Mucosa of descending colon (tissue), 3 donors: ENCODE data around the gene DDR2. TPM values are rescaled to one million over a fixed set of nuclear protein-coding genes. Genes with fewer than 3 reads are reported as not detected.

Experiments
- ATAC-seq: fragments of 200-7000 bp; cut with Tn5 transposase; one replicate; pipeline ENCODE4 v1.9.1; 2020; ENCODE audit warnings: mild to moderate bottlenecking, moderate library complexity
- DNase-seq, 3 donors: peaks; one replicate each; pipeline ENCODE4 v3.0.0-alpha.2; 2020
- H3K36me3 ChIP-seq: fragments of 200-600 bp; one replicate; pipeline ENCODE4 v1.8.0; 2021; ENCODE audit warnings: low read depth, mild to moderate bottlenecking
- H3K4me1 ChIP-seq: fragments of 200-600 bp; one replicate; pipeline ENCODE4 v1.8.0; 2021; ENCODE audit warnings: low read depth, mild to moderate bottlenecking
- H3K4me3 ChIP-seq: fragments of 200-600 bp; one replicate; pipeline ENCODE4 v1.8.0; 2021; ENCODE audit warnings: mild to moderate bottlenecking
- H3K9me3 ChIP-seq: fragments of 200-600 bp; one replicate; pipeline ENCODE4 v1.8.0; 2021; ENCODE audit warnings: mild to moderate bottlenecking
- CTCF ChIP-seq: fragments of 200-600 bp; IDR thresholded peaks from one replicate; pipeline ENCODE4 v1.8.0; 2022; ENCODE audit warnings: antibody characterized with exemption, mild to moderate bottlenecking
- intact Hi-C, 2 donors: fragments of 100-400 bp; cut with DNase I in 1 of 2; cut with micrococcal nuclease in 1 of 2; formaldehyde crosslinking; loops; one replicate each; pipeline versions ENCODE4 v1.11.0 to v1.11.1; 2022; cut with DNase I, micrococcal nuclease
- total RNA-seq, 3 donors: library from RNA; stranded (reverse); fragmentation: NEBNext Ultra II Directional in 2 of 3; extraction: Animal tissue kit (Norgen Biotek cat#: 25700) in 2 of 3; gene quantifications; one replicate each; pipeline versions ENCODE4 v1.2.1 to v1.2.4, GENCODE V29; 2021 to 2023
- donor health status: DM: no; HTN: no; CAD: no; lungs with moderate emphysema.
- donor health status: DM: no; HTN: no; CAD: no.
- donor health status: DM: no; HTN: yes; CAD: no.

DDR2 gene
- total RNA-seq, 3 donors from 2014 or later = 13.3 to 203 (median 28.0) TPM

GRCh38 chr1:162656266-162656665 is 24.0 kb downstream of the DDR2 start:
- TF ChIP-seq CTCF = no peak
- H3K4me1 ChIP-seq = no peaks in the 10 kb centered on the region
- ATAC-seq = no peak
- intact Hi-C loops = no loop called here
- H3K4me3 ChIP-seq = no peak overlapping the region
- no peak for DNase-seq
- H3K9me3 ChIP-seq = no peaks in the 10 kb centered on the region
- H3K36me3 ChIP-seq = no peaks in the 10 kb centered on the region

- no peak for TF ChIP-seq CTCF
- peak; percentile 25 for ATAC-seq
- H3K4me1 ChIP-seq = no peaks in the 10 kb centered on the region
Observed at GRCh38 chr1:162660574-162660973, 28.3 kb downstream of the DDR2 start.

GRCh38 chr1:162661336-162661735 is 29.1 kb downstream of the DDR2 start:
- no peak for TF ChIP-seq CTCF
- Histone ChIP-seq H3K9me3 (no peaks in the 10 kb centered on the region), H3K4me1 (no peaks in the 10 kb centered on the region), H3K36me3 (no peaks in the 10 kb centered on the region), H3K4me3 (no peak overlapping the region)
- DNase-seq = no peak
- ATAC-seq = no peak
- intact Hi-C loops = no loop called here

More at GRCh38 chr1:162660574-162660973, 28.3 kb downstream of the DDR2 start:
- Histone ChIP-seq H3K9me3 (no peaks in the 10 kb centered on the region), H3K36me3 (no peaks in the 10 kb centered on the region), H3K4me3 (no peak overlapping the region)
- no peak for DNase-seq
- intact Hi-C loops = no loop called here

GRCh38 chr1:162662013-162662412 is 29.7 kb downstream of the DDR2 start:
- Histone ChIP-seq H3K4me3 (no peak overlapping the region), H3K9me3 (no peaks in the 10 kb centered on the region), H3K36me3 (no peaks in the 10 kb centered on the region), H3K4me1 (no peaks in the 10 kb centered on the region)
- TF ChIP-seq CTCF = no peak
- intact Hi-C loops = no loop called here
- ATAC-seq (no peak), DNase-seq (no peak)

- DNase-seq (no peak), ATAC-seq (no peak)
- H3K4me1 ChIP-seq = no peaks in the 10 kb centered on the region
- TF ChIP-seq CTCF = no peak
- H3K36me3 ChIP-seq = no peaks in the 10 kb centered on the region
- no peak overlapping the region for H3K4me3 ChIP-seq
- intact Hi-C loops = no loop called here
- no peaks in the 10 kb centered on the region for H3K9me3 ChIP-seq
Observed at GRCh38 chr1:162663086-162663485, 30.8 kb downstream of the DDR2 start.

- H3K36me3 ChIP-seq = no peaks in the 10 kb centered on the region
- no peak overlapping the region for H3K4me3 ChIP-seq
- H3K4me1 ChIP-seq = no peaks in the 10 kb centered on the region
- no peak for TF ChIP-seq CTCF
- ATAC-seq = peak; percentile 32
- no peaks in the 10 kb centered on the region for H3K9me3 ChIP-seq
- intact Hi-C loops = no loop called here
- no peak for DNase-seq
Observed at GRCh38 chr1:162663589-162664106, 31.4 kb downstream of the DDR2 start.
